Spleen (tissue), 7 donors: ENCODE data around the gene RECQL.

Experiments
- CTCF ChIP-seq, 11 experiments: fragments of 200-600 bp in 7 of 11; fragments of 450-650 bp in 4 of 11; sonication (generic) in 4 of 11; IDR thresholded peaks in 8 of 11; conservative IDR thresholded peaks in 3 of 11; 1 replicate in 7 of 11; 2 replicates in 4 of 11; pipeline versions ENCODE4 v1.4.0 to v1.8.0; 2016 to 2021; ENCODE audit warnings: antibody characterized with exemption in 11 of 11, inconsistent platforms in 4 of 11, mild to moderate bottlenecking in 1 of 11
- POLR2A ChIP-seq, 3 donors: fragments of 450-650 bp; IDR thresholded peaks; one replicate each; pipeline ENCODE4 v1.5.1; 2017; ENCODE audit warnings: antibody characterized with exemption in 3 of 3, mild to moderate bottlenecking in 1 of 3
- POLR2AphosphoS5 ChIP-seq, 3 donors: sonication (generic); formaldehyde crosslinking; IDR thresholded peaks; one replicate each; pipeline ENCODE4 v1.5.1; 2017; ENCODE audit warnings: antibody characterized with exemption in 3 of 3
- donor health status: DM: no; HTN: no; CAD: no; lungs with moderate emphysema.
- donor health status: DM: no; HTN: no; CAD: no.
- donor health status: DM: no; HTN: no; CAD: no.

GRCh38 chr12:21529456-21529855, 28.0 kb upstream of the RECQL start:
- no peak for TF ChIP-seq CTCF (IDR thresholded peaks at IDR 0.05 in 8 of 11, conservative IDR thresholded peaks at IDR 0.05 in 3 of 11)
- TF ChIP-seq POLR2AphosphoS5 (IDR thresholded peaks at IDR 0.05) = no peak
- TF ChIP-seq POLR2A (IDR thresholded peaks at IDR 0.05) = no peak
